HEK293 (cell line): Measurements from ENCODE around the gene NAT16.

ENCODE experiments used
- CTCF ChIA-PET: fragments of 350-600 bp; formaldehyde crosslinking; extraction: SDS; loops from one replicate; lab custom pipeline; 2021; ENCODE audit warnings: antibody characterized with exemption; lab: Yijun Ruan, JAX
- POLR2A ChIA-PET: fragments of 300-600 bp; formaldehyde crosslinking; extraction: SDS; loops from one replicate; lab custom pipeline; 2020; ENCODE audit warnings: antibody characterized with exemption, inconsistent platforms; lab: Yijun Ruan, JAX
- H3K27ac ChIP-seq: fragments of 200-500 bp; sonication (Bioruptor generic); 2 replicates; pipeline ENCODE4 v1.5.1; 2014; ENCODE audit warnings: low read depth, low read length, control low read depth, inconsistent platforms; ENCODE audit errors: extremely low read depth
- H3K36me3 ChIP-seq, 2 experiments: fragments of 200-500 bp in 1 of 2; sonication (Bioruptor generic) in 1 of 2; 1 replicate in 1 of 2; 2 replicates in 1 of 2; pipeline ENCODE4 v1.5.1; 2014 to 2017; ENCODE audit warnings: inconsistent platforms in 2 of 2, low read length in 2 of 2; ENCODE audit not compliant: control insufficient read depth in 2 of 2, insufficient read depth in 1 of 2
- H3K4me1 ChIP-seq: fragments of 200-500 bp; sonication (Bioruptor generic); 2 replicates; pipeline ENCODE4 v1.5.1; 2014; ENCODE audit warnings: mild to moderate bottlenecking, low read length, inconsistent platforms; ENCODE audit not compliant: control insufficient read depth, insufficient read depth
- H3K4me3 ChIP-seq: 2 replicates; pipeline ENCODE4 v1.5.1; 2011; ENCODE audit warnings: low read depth, mild to moderate bottlenecking, control low read depth, low read length, moderate library complexity
- H3K9me3 ChIP-seq: fragments of 200-500 bp; sonication (Bioruptor generic); 2 replicates; pipeline ENCODE4 v1.5.1; 2014; ENCODE audit warnings: low read depth, low read length, inconsistent platforms; ENCODE audit not compliant: control insufficient read depth, insufficient read depth
- CTCF ChIP-seq: fragments of 450-650 bp; formaldehyde crosslinking; IDR thresholded peaks from 2 replicates; pipeline ENCODE4 v1.5.1; 2016; ENCODE audit warnings: missing biosample characterization, missing genetic modification characterization
- GLIS2 ChIP-seq: fragments of 450-650 bp; formaldehyde crosslinking; IDR thresholded peaks from 2 replicates; pipeline ENCODE4 v1.5.1; 2016; ENCODE audit warnings: missing biosample characterization, missing genetic modification characterization
- REPIN1 ChIP-seq: fragments of 450-650 bp; formaldehyde crosslinking; IDR thresholded peaks from 2 replicates; pipeline ENCODE4 v1.5.1; 2017; ENCODE audit warnings: missing biosample characterization, missing genetic modification characterization, low read depth
- ZBTB49 ChIP-seq: fragments of 450-650 bp; formaldehyde crosslinking; IDR thresholded peaks from 2 replicates; pipeline ENCODE4 v1.5.1; 2016; ENCODE audit warnings: missing biosample characterization, missing genetic modification characterization, low read depth
- ZBTB8A ChIP-seq: fragments of 450-650 bp; formaldehyde crosslinking; IDR thresholded peaks from 2 replicates; pipeline ENCODE4 v1.5.1; 2016; ENCODE audit warnings: missing biosample characterization, missing genetic modification characterization
- ZNF19 ChIP-seq: fragments of 450-650 bp; formaldehyde crosslinking; IDR thresholded peaks from 2 replicates; pipeline ENCODE4; 2016; ENCODE audit warnings: missing biosample characterization, missing genetic modification characterization, low read depth
- ZNF302 ChIP-seq: fragments of 450-650 bp; formaldehyde crosslinking; IDR thresholded peaks from 2 replicates; pipeline ENCODE4 v1.5.1; 2016; ENCODE audit warnings: missing biosample characterization, missing genetic modification characterization, low read depth
- ZNF426 ChIP-seq: fragments of 450-650 bp; formaldehyde crosslinking; IDR thresholded peaks from 2 replicates; pipeline ENCODE4 v1.5.1; 2017; ENCODE audit warnings: missing biosample characterization, missing genetic modification characterization, mild to moderate bottlenecking, inconsistent platforms, moderate library complexity
- ZNF433 ChIP-seq: fragments of 450-650 bp; formaldehyde crosslinking; IDR thresholded peaks from 2 replicates; pipeline ENCODE4 v1.5.1; 2016; ENCODE audit warnings: missing biosample characterization, missing genetic modification characterization, low read depth
- ZNF449 ChIP-seq: fragments of 450-650 bp; formaldehyde crosslinking; IDR thresholded peaks from 2 replicates; pipeline ENCODE4 v1.5.1; 2017; ENCODE audit warnings: missing biosample characterization, mild to moderate bottlenecking, missing genetic modification characterization, moderate library complexity
- ZNF488 ChIP-seq: fragments of 450-650 bp; formaldehyde crosslinking; IDR thresholded peaks from 2 replicates; pipeline ENCODE4 v1.5.1; 2016; ENCODE audit warnings: missing biosample characterization, missing genetic modification characterization
- ZNF501 ChIP-seq: fragments of 450-650 bp; formaldehyde crosslinking; IDR thresholded peaks from 2 replicates; pipeline ENCODE4 v1.5.1; 2016; ENCODE audit warnings: missing biosample characterization, missing genetic modification characterization
- ZNF548 ChIP-seq: fragments of 450-650 bp; formaldehyde crosslinking; IDR thresholded peaks from 2 replicates; pipeline ENCODE4 v1.5.1; 2016; ENCODE audit warnings: missing biosample characterization, missing genetic modification characterization
- ZNF549 ChIP-seq: fragments of 450-650 bp; IDR thresholded peaks from 2 replicates; pipeline ENCODE4 v1.5.1; 2018; ENCODE audit warnings: missing biosample characterization, missing genetic modification characterization, mild to moderate bottlenecking, inconsistent platforms, moderate library complexity
- ZNF600 ChIP-seq: fragments of 450-650 bp; formaldehyde crosslinking; IDR thresholded peaks from 2 replicates; pipeline ENCODE4 v1.5.1; 2016; ENCODE audit warnings: missing biosample characterization, missing genetic modification characterization
- ZNF629 ChIP-seq: fragments of 450-650 bp; formaldehyde crosslinking; IDR thresholded peaks from 2 replicates; pipeline ENCODE4 v1.5.1; 2017; ENCODE audit warnings: missing biosample characterization, missing genetic modification characterization
- ZNF785 ChIP-seq: fragments of 450-650 bp; formaldehyde crosslinking; IDR thresholded peaks from 2 replicates; pipeline ENCODE4 v1.5.1; 2016; ENCODE audit warnings: missing biosample characterization, missing genetic modification characterization

NAT16 gene

GRCh38 chr7:101211501-101211900 lies 31.4 kb upstream of the NAT16 start (continued):
- TF ChIP-seq CTCF (tag by site-specific recombination), result no peak

GRCh38 chr7:101210143-101210542 lies 30.1 kb upstream of the NAT16 start:
- H3K9me3 ChIP-seq, result no peaks in the 10 kb centered on the region
- POLR2A ChIA-PET, result no interaction called here
- H3K4me3 ChIP-seq, result no peak overlapping the region
- CTCF ChIA-PET, result interaction anchor here (1.0 kb wide), 1 partner anchor 17 kb away, joined by 3 read pairs; no protein-coding TSS in a partner anchor
- TF ChIP-seq GLIS2 (tag by site-specific recombination), result 0 out of 2 replicates have a peak, but pooled peaks have one; percentile 29
- no peak for TF ChIP-seq ZNF488 (tag by site-specific recombination)
- no peak for TF ChIP-seq ZNF302 (tag by site-specific recombination)
- no peak overlapping the region for H3K27ac ChIP-seq
- H3K36me3 ChIP-seq, result peaks cover 3 to 34% of the 10 kb centered on the region in 2 experiments; a peak in 2 of 3 replicates
- 0 out of 2 replicates have a peak, but pooled peaks cover 3% of the 10 kb centered on the region for H3K4me1 ChIP-seq

- TF ChIP-seq ZBTB8A (tag by site-specific recombination), result no peak
- TF ChIP-seq ZNF549 (tag by site-specific recombination), result no peak
- TF ChIP-seq ZNF600, result peak; percentile 69
- no peak for TF ChIP-seq ZNF19
- no peaks in the 10 kb centered on the region for H3K9me3 ChIP-seq
- CTCF ChIA-PET, result interaction anchor here (1.0 to 1.1 kb wide), 2 partner anchors 9 to 16 kb away, joined by 3 to 4 read pairs; partner anchors contain the start of genes PLOD3 and ZNHIT1
These were observed 28.7 kb upstream of the NAT16 start for GRCh38 chr7:101208794-101209193.

GRCh38 chr7:101207459-101207858 lies 27.4 kb upstream of the NAT16 start:
- H3K4me3 ChIP-seq, result no peak overlapping the region
- ChIA-PET POLR2A (interaction anchor here (0.5 kb wide), 1 partner anchor 21 kb away, joined by 3 read pairs; no protein-coding TSS in a partner anchor), CTCF (no interaction called here)
- no peak overlapping the region for H3K27ac ChIP-seq
- H3K4me1 ChIP-seq, result no peaks in the 10 kb centered on the region
- no peaks in the 10 kb centered on the region for H3K9me3 ChIP-seq
- TF ChIP-seq ZNF785 (tag by site-specific recombination) (no peak), REPIN1 (tag by site-specific recombination) (no peak), ZNF548 (tag by site-specific recombination) (no peak), ZNF501 (tag by site-specific recombination) (no peak), ZNF433 (tag by site-specific recombination) (no peak), ZNF449 (tag by site-specific recombination) (no peak), ZBTB49 (tag by site-specific recombination) (no peak), ZNF629 (no peak), ZNF426 (no peak)
- peaks cover 0 to 30% of the 10 kb centered on the region in 2 experiments; a peak in 2 of 3 replicates for H3K36me3 ChIP-seq

More at GRCh38 chr7:101208794-101209193, 28.7 kb upstream of the NAT16 start:
- POLR2A ChIA-PET, result interaction anchor here (0.6 to 1.3 kb wide), 2 partner anchors 9 to 62 kb away, joined by 5 to 10 read pairs; partner anchors contain the start of genes PLOD3 and ZNHIT1
- H3K4me1 ChIP-seq, result no peaks in the 10 kb centered on the region
- peaks cover 0 to 30% of the 10 kb centered on the region in 2 experiments; a peak in 2 of 3 replicates for H3K36me3 ChIP-seq
- H3K27ac ChIP-seq, result no peak overlapping the region
- no peak overlapping the region for H3K4me3 ChIP-seq
